Measurements from ENCODE around the gene HSPB1. TPM values are rescaled to one million over a fixed set of nuclear protein-coding genes. Genes with fewer than 3 reads are reported as not detected.

Gene HSPB1
- total RNA-seq, 1 experiment from 2014 or later: 198 TPM

DNA sequence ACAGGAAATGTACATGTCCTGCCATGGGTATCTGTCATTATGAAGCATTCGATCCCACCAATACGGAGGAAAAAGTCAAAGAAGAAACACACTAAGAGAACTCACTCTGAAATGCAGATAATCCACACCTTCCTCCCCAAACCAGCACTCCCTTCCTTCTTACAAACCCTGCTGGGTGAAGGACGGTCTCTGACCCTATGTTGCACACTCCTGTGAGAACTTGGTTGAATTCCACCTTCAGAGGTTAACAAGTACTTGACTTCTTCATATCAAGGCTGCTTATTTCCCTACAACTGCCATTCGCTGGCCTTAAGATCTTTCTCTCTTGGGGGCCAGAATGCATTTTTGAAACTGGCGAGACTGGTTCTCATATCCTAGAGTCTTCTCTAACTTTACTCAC, 39.7 kb downstream of the HSPB1 start:
- no peaks in the 10 kb centered on the region for H3K27me3 Mint-ChIP-seq (ENCODE audit: insufficient read depth, unreplicated experiment)
- no TSS peak for BruUV-seq (replicated peaks)
- H3K9me3 Mint-ChIP-seq (ENCODE audit: unreplicated experiment): no peaks in the 10 kb centered on the region
- H3K36me3 Mint-ChIP-seq (ENCODE audit: insufficient read depth, unreplicated experiment): peaks cover 77% of the 10 kb centered on the region
- TF ChIP-seq, protein P1, sequence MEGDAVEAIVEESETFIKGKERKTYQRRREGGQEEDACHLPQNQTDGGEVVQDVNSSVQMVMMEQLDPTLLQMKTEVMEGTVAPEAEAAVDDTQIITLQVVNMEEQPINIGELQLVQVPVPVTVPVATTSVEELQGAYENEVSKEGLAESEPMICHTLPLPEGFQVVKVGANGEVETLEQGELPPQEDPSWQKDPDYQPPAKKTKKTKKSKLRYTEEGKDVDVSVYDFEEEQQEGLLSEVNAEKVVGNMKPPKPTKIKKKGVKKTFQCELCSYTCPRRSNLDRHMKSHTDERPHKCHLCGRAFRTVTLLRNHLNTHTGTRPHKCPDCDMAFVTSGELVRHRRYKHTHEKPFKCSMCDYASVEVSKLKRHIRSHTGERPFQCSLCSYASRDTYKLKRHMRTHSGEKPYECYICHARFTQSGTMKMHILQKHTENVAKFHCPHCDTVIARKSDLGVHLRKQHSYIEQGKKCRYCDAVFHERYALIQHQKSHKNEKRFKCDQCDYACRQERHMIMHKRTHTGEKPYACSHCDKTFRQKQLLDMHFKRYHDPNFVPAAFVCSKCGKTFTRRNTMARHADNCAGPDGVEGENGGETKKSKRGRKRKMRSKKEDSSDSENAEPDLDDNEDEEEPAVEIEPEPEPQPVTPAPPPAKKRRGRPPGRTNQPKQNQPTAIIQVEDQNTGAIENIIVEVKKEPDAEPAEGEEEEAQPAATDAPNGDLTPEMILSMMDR (IDR thresholded peaks at IDR 0.05; ENCODE audit: unreplicated experiment): no peak
- H3K4me3 Mint-ChIP-seq (ENCODE audit: unreplicated experiment): no peak overlapping the region
- POLR2A ChIA-PET: interaction anchor here (0.7 to 4.8 kb wide), 2 partner anchors 11 to 16 kb away, joined by 3 to 33 read pairs; partner anchors contain the start of gene YWHAG
- peak overlapping the region; percentile 49 for H3K27ac Mint-ChIP-seq (ENCODE audit: low read depth, unreplicated experiment)
- H3K4me1 Mint-ChIP-seq (ENCODE audit: insufficient read depth, unreplicated experiment): peaks cover 70% of the 10 kb centered on the region
- CTCF ChIA-PET: interaction anchor here (0.7 kb wide), 1 partner anchor 23 kb away, joined by 3 read pairs; no protein-coding TSS in a partner anchor
- intact Hi-C loops (cut with micrococcal nuclease): no loop called here
- DNase-seq (ENCODE audit: unreplicated experiment): no peak

DNA sequence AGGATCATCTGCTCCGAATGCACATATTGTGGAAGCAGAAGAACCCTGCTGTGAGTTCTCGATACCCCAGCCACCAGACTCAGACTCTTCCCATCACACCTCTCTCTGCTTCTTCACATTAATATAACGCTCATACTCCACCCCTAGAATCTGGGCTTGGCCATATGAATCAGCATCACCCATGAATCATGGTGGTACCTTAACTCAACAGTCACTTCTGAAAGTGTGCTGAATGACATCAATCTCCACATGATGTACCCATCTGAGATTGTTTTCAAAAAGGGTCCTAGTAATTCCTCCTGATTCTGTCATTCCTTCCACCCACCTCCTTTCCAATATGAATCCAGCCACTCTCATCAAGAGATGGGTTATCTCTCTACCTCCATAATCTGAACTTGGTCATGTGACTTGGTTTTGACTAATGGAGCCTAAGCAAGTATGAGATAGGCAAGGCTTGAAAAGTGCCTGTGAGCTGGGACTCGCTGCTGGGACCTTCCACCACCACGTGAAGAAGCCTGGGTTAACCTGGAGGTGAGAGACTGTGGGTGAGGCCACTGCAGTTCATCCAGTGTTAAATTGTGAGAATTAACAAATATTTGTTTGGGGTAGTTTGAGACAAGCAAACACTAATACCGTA, 40.9 kb downstream of the HSPB1 start:
- no peak for DNase-seq (ENCODE audit: unreplicated experiment)
- ChIA-PET POLR2A (interaction anchor here (0.8 kb wide), 1 partner anchor 14 kb away, joined by 3 read pairs; no protein-coding TSS in a partner anchor), CTCF (interaction anchor here (0.8 to 1.3 kb wide), 2 partner anchors 8 to 16 kb away, joined by 3 to 5 read pairs; no protein-coding TSS in a partner anchor)
- Mint-ChIP-seq H3K27ac (ENCODE audit: low read depth, unreplicated experiment) (peak overlapping the region; percentile 20), H3K4me1 (ENCODE audit: insufficient read depth, unreplicated experiment) (peaks cover 60% of the 10 kb centered on the region), H3K36me3 (ENCODE audit: insufficient read depth, unreplicated experiment) (peaks cover 82% of the 10 kb centered on the region), H3K9me3 (ENCODE audit: unreplicated experiment) (no peaks in the 10 kb centered on the region), H3K4me3 (ENCODE audit: unreplicated experiment) (no peak overlapping the region), H3K27me3 (ENCODE audit: insufficient read depth, unreplicated experiment) (no peaks in the 10 kb centered on the region)
- intact Hi-C loops (cut with micrococcal nuclease): no loop called here
- TF ChIP-seq, protein P1 (IDR thresholded peaks at IDR 0.05; ENCODE audit: unreplicated experiment): no peak
- no TSS peak for BruUV-seq (replicated peaks)

DNA sequence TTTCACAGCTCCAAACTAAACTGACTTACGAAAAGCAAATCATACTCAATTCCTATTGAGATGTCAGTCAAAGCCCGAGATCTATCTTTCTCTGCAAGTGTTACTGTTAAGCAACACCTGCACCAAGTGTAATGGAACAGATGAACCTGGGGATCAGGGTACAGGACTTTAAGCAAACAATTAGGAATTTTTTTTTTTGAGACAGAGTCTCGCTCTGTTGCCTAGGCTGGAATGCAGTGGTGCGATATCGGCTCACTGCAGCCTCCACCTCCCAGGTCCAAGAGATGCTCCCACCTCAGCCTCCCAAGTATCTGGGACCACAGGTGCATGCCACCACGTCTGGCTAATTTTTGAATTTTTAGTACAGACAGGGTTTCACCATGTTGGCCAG, 41.5 kb downstream of the HSPB1 start:
- intact Hi-C loops (cut with micrococcal nuclease): no loop called here
- H3K36me3 Mint-ChIP-seq (ENCODE audit: insufficient read depth, unreplicated experiment): peaks cover 88% of the 10 kb centered on the region
- no peak for DNase-seq (ENCODE audit: unreplicated experiment)
- CTCF ChIA-PET: interaction anchor here (0.8 to 1.3 kb wide), 2 partner anchors 8 to 16 kb away, joined by 3 to 5 read pairs; no protein-coding TSS in a partner anchor
- POLR2A ChIA-PET: interaction anchor here (0.8 kb wide), 1 partner anchor 14 kb away, joined by 3 read pairs; no protein-coding TSS in a partner anchor
- H3K27me3 Mint-ChIP-seq (ENCODE audit: insufficient read depth, unreplicated experiment): no peaks in the 10 kb centered on the region
- no TSS peak for BruUV-seq (replicated peaks)
- H3K4me1 Mint-ChIP-seq (ENCODE audit: insufficient read depth, unreplicated experiment): peaks cover 57% of the 10 kb centered on the region
- no peak overlapping the region for H3K4me3 Mint-ChIP-seq (ENCODE audit: unreplicated experiment)
- no peaks in the 10 kb centered on the region for H3K9me3 Mint-ChIP-seq (ENCODE audit: unreplicated experiment)
- no peak overlapping the region for H3K27ac Mint-ChIP-seq (ENCODE audit: low read depth, unreplicated experiment)
- TF ChIP-seq, protein P1 (IDR thresholded peaks at IDR 0.05; ENCODE audit: unreplicated experiment): no peak

DNA sequence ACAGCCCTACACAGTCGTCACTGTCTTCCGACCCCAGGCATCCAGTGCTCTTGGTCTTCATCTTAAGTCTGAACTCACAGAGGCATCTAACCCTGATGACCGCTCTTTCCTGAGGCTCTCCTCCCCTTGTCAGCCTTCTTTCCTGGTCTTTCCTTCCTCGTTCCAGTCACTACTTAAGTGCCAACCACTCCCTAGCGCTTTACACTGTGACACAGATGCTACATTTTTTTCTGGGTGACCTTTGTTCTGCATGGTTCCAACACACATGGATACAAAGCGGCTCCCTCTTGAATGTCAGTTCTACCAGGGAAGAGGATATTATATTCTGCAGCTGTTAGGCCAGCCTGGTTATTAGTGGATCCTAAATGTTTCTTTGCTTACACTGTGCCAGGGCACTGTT, 43.6 kb downstream of the HSPB1 start:
- no peak for DNase-seq (ENCODE audit: unreplicated experiment)
- no peaks in the 10 kb centered on the region for H3K27me3 Mint-ChIP-seq (ENCODE audit: insufficient read depth, unreplicated experiment)

More for the DNA sequence above, 43.6 kb downstream of the HSPB1 start:
- intact Hi-C loops (cut with micrococcal nuclease): no loop called here
- H3K27ac Mint-ChIP-seq (ENCODE audit: low read depth, unreplicated experiment): peak overlapping the region; percentile 57
- CTCF ChIA-PET: no interaction called here
- POLR2A ChIA-PET: interaction anchor here (0.6 to 1.4 kb wide), 2 partner anchors 12 to 13 kb away, joined by 4 to 6 read pairs; partner anchors contain the start of gene YWHAG
- H3K4me3 Mint-ChIP-seq (ENCODE audit: unreplicated experiment): no peak overlapping the region
- TF ChIP-seq, protein P1 (IDR thresholded peaks at IDR 0.05; ENCODE audit: unreplicated experiment): no peak
- H3K4me1 Mint-ChIP-seq (ENCODE audit: insufficient read depth, unreplicated experiment): peaks cover 49% of the 10 kb centered on the region
- H3K9me3 Mint-ChIP-seq (ENCODE audit: unreplicated experiment): no peaks in the 10 kb centered on the region
- BruUV-seq (replicated peaks): no TSS peak
- peaks cover 94% of the 10 kb centered on the region for H3K36me3 Mint-ChIP-seq (ENCODE audit: insufficient read depth, unreplicated experiment)

Measured in MCF 10A (cell line).